Measurements from ENCODE around the gene IQCE. TPM values are rescaled to one million over a fixed set of nuclear protein-coding genes. Genes with fewer than 3 reads are reported as not detected.
A peak's percentile ranks its signal among the peaks of the same experiment; 100 is the strongest.
"Not testable (repeated sequence)": the region's sequence is repeated elsewhere in the genome, so short reads cannot be mapped to it uniquely, and the experiment has no call there.

The IQCE gene
- total RNA-seq, 6 donors from 2014 or later, result 18.0 to 51.3 (median 23.9) TPM

- H3K27ac ChIP-seq, result peak overlapping the region; percentile 80 to 90 (median 81)
- no peak for TF ChIP-seq EP300 (IDR thresholded peaks at IDR 0.05)
- no peak for TF ChIP-seq CTCF (IDR thresholded peaks at IDR 0.05)
- TF ChIP-seq POLR2AphosphoS5 (IDR thresholded peaks at IDR 0.05), result no peak
- no peak for TF ChIP-seq POLR2A (IDR thresholded peaks at IDR 0.05)
- DNase-seq, result no peak
- 78 to 81% methylated on average over 34 to 37 of the region's 37 CpGs for WGBS, 2 donors
- H3K9me3 ChIP-seq, result no peaks in the 10 kb centered on the region
- ATAC-seq (ENCODE audit: low FRiP score in 2 of 2), result peak in 1 of 2 donors; percentile 20
- H3K4me3 ChIP-seq, result no peak overlapping the region
- peaks cover 23 to 50% (median 29%) of the 10 kb centered on the region in 4 donors for H3K4me1 ChIP-seq
- no peaks in the 10 kb centered on the region for H3K27me3 ChIP-seq
- peaks cover 0 to 13% (median 8%) of the 10 kb centered on the region in 4 donors for H3K36me3 ChIP-seq
Observed at GRCh38 chr7:2607923-2608904, 49.4 kb downstream of the IQCE start.

DNA sequence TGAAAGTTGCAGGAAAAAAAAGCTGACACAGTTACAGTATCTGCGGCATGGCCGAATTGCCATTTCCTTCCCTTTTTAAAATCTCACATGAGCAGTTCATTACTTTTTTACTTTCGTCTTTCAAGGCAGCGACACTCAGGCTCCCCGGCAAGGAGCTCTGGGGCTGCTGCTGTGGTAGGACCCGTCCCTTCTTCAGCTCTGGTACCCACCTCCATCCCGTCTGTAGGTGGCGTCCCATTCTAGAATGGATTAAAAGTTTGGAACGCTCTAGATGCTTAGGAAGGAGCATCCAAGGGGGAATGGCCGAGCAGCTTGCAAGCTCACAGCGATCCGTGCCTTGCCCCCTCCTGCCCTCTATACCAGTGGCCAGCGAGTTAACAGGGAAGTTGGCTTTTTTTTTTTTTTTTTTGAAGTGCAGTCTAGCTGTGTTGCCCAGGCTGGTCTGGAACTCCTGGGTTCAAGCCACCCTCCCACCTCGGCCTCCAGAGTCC lies 50.2 kb downstream of the IQCE start:
- WGBS, 2 donors, result 48 to 61% methylated on average over 11 to 14 of the region's 14 CpGs
- peaks cover 0 to 13% (median 8%) of the 10 kb centered on the region in 4 donors for H3K36me3 ChIP-seq
- H3K4me1 ChIP-seq, result peaks cover 28 to 57% (median 36%) of the 10 kb centered on the region in 4 donors
- peak in 1 of 2 donors; percentile 42 for ATAC-seq (ENCODE audit: low FRiP score in 2 of 2)
- TF ChIP-seq POLR2A (IDR thresholded peaks at IDR 0.05), result peak in 1 of 4 donors; percentile 47
- peak in 2 of 6 experiments; percentile 9 to 14 for TF ChIP-seq CTCF (IDR thresholded peaks at IDR 0.05)
- no peak for TF ChIP-seq POLR2AphosphoS5 (IDR thresholded peaks at IDR 0.05)
- DNase-seq, result peak in 1 of 2 donors; percentile 43
- H3K9me3 ChIP-seq, result no peaks in the 10 kb centered on the region
- no peaks in the 10 kb centered on the region for H3K27me3 ChIP-seq
- H3K4me3 ChIP-seq, result no peak overlapping the region
- peak overlapping the region; percentile 80 to 90 (median 81) for H3K27ac ChIP-seq

DNA sequence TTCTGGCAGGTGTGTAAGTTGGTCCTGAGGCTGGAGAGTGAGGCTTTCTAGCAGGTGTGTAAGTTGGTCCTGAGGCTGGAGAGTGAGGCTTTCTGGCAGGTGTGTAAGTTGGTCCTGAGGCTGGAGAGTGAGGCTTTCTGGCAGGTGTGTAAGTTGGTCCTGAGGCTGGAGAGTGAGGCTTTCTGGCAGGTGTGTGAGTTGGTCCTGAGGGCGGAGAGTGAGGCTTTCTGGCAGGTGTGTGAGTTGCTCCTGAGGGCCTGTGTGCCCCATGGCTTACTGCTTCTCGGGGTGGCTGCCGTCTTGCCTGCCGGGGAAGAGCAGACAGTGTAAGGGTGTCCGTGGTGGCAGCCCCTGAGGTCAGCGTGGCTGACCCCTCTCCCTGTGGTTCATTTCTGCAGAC lies 50.9 kb downstream of the IQCE start:
- Histone ChIP-seq H3K4me1 (peaks cover 28 to 64% (median 41%) of the 10 kb centered on the region in 4 donors), H3K27ac (peak overlapping the region; percentile 80 to 90 (median 81)), H3K36me3 (peaks cover 0 to 13% (median 7%) of the 10 kb centered on the region in 4 donors)
- ATAC-seq (ENCODE audit: low FRiP score in 2 of 2); DNase-seq; H3K9me3 ChIP-seq; H3K4me3 ChIP-seq; H3K27me3 ChIP-seq: not testable (repeated sequence)
- WGBS, 2 donors, result 96 to 100% methylated on average over 2 to 6 of the region's 6 CpGs

DNA sequence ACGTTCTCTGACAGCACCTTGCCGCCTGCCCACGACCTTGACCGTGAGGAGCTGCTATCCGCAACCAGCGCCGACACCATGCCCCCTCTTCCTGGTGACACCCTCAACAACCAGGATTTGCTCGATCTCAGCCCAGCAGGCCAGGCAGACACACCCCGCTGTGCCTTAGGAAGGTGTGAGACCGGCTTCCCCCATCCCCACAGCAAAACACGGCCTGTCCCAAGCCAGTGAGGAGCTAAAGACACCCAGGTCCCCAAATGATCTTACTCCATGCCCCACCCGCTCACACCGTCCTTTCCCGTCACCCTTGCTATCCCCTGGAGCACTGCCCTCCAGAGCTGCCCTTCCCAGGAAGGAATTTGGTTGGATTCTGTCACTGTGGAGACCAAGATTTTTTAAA lies 51.7 kb downstream of the IQCE start:
- Histone ChIP-seq H3K9me3 (no peaks in the 10 kb centered on the region), H3K27me3 (no peaks in the 10 kb centered on the region), H3K27ac (no peak overlapping the region), H3K4me1 (peaks cover 28 to 64% (median 43%) of the 10 kb centered on the region in 4 donors), H3K4me3 (no peak overlapping the region), H3K36me3 (peaks cover 0 to 8% (median 2%) of the 10 kb centered on the region in 4 donors)
- ATAC-seq (ENCODE audit: low FRiP score in 2 of 2), result no peak
- whole genome bisulfite sequencing, 2 donors, result 95% methylated on average over 6 to 14 of the region's 14 CpGs
- DNase-seq, result no peak
- TF ChIP-seq CTCF (IDR thresholded peaks at IDR 0.05) (no peak), POLR2AphosphoS5 (IDR thresholded peaks at IDR 0.05) (no peak), POLR2A (IDR thresholded peaks at IDR 0.05) (no peak), EP300 (IDR thresholded peaks at IDR 0.05) (no peak)

GRCh38 chr7:2610898-2611297 lies 52.1 kb downstream of the IQCE start:
- 92 to 96% methylated on average over 8 to 11 of the region's 14 CpGs for WGBS, 2 donors
- no peaks in the 10 kb centered on the region for H3K27me3 ChIP-seq
- no peak for TF ChIP-seq CTCF (IDR thresholded peaks at IDR 0.05)
- TF ChIP-seq EP300 (IDR thresholded peaks at IDR 0.05), result no peak
- TF ChIP-seq POLR2A (IDR thresholded peaks at IDR 0.05), result no peak
- no peak for TF ChIP-seq POLR2AphosphoS5 (IDR thresholded peaks at IDR 0.05)
- H3K27ac ChIP-seq, result no peak overlapping the region
- H3K36me3 ChIP-seq, result peaks cover 0 to 8% (median 2%) of the 10 kb centered on the region in 4 donors
- DNase-seq (peak in 1 of 2 donors; percentile 53), ATAC-seq (ENCODE audit: low FRiP score in 2 of 2) (no peak)
- no peak overlapping the region for H3K4me3 ChIP-seq
- no peaks in the 10 kb centered on the region for H3K9me3 ChIP-seq
- peaks cover 25 to 60% (median 40%) of the 10 kb centered on the region in 4 donors for H3K4me1 ChIP-seq

All from upper lobe of left lung (tissue), 6 donors.